Measurements from ENCODE around the gene TAF13.

The TAF13 gene, protein sequence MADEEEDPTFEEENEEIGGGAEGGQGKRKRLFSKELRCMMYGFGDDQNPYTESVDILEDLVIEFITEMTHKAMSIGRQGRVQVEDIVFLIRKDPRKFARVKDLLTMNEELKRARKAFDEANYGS

DNA sequence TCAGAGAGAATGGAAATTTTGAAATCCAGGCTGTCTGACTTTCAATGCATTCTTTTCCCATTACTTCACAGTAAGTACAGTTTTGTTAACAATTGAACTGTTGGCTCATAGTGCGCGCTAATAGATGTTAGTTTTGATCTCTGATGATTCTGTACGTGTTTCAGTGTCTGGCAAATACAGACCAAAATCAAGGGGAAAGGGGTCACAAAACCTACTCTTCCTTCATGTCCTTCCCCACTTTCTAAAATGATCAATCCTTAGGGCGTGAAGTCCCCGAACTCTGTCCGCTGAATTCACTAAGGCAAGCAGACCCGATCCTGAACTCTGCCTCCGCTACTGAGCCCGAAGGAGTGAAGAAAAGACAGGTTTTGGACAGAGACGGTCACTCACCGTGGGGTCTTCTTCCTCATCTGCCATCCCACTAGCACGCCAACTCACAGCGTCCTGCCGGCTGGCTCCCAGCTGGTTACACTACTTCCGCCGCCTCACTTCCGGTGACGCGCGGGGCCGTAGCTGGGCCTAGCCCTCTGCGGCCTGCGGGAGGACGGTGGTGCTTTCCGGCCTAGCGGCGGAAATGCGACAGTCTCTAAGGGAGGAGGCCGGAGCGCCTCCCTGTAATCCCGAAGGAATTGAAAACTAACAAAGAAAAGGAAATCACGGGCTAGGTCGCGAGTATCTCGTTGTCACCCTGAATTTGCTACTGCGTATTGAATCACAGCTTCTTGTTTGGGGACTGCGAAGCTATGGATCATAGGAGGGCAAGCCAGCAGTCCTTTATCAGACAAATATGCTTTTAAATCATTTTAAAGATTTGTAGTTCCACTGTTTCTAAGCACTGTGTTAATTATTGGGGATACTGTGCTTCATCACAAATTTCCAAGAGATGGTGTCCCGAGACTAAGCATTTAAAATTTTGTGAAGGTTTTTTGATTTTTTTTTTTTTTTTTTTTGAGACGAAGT is at the start of gene TAF13:
TAF13 (minus strand) TSS at position 473 of the 960 bp plus-strand sequence; CDS start at position 417, 56 bp downstream.
- no peaks in the 10 kb centered on the region for H3K27me3 ChIP-seq (ENCODE audit: control insufficient read depth, insufficient read depth, low read length)
- peaks cover 5% of the 10 kb centered on the region for H3K79me2 ChIP-seq
- TF ChIP-seq, protein P1, sequence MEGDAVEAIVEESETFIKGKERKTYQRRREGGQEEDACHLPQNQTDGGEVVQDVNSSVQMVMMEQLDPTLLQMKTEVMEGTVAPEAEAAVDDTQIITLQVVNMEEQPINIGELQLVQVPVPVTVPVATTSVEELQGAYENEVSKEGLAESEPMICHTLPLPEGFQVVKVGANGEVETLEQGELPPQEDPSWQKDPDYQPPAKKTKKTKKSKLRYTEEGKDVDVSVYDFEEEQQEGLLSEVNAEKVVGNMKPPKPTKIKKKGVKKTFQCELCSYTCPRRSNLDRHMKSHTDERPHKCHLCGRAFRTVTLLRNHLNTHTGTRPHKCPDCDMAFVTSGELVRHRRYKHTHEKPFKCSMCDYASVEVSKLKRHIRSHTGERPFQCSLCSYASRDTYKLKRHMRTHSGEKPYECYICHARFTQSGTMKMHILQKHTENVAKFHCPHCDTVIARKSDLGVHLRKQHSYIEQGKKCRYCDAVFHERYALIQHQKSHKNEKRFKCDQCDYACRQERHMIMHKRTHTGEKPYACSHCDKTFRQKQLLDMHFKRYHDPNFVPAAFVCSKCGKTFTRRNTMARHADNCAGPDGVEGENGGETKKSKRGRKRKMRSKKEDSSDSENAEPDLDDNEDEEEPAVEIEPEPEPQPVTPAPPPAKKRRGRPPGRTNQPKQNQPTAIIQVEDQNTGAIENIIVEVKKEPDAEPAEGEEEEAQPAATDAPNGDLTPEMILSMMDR (IDR thresholded peaks at IDR 0.05), result no peak
- peak within 1 kb of the TSS; percentile 95 for H3K27ac ChIP-seq
- H3K9ac ChIP-seq, result peak within 1 kb of the TSS; percentile 78
- peak within 1 kb of the TSS; percentile 73 for H3K4me2 ChIP-seq (ENCODE audit: low read length)
- peak within 1 kb of the TSS; percentile 79 for H3K4me3 ChIP-seq (ENCODE audit: low read depth, low read length)
- no peaks in the 10 kb centered on the region for H3K4me1 ChIP-seq
- peak within 1 kb of the TSS; percentile 94 for H2AFZ ChIP-seq
- no peaks in the 10 kb centered on the region for H3K36me3 ChIP-seq (ENCODE audit: control insufficient read depth, insufficient read depth, low read length)
- no peaks in the 10 kb centered on the region for H3K9me3 ChIP-seq (ENCODE audit: control insufficient read depth, low read length)

DNA sequence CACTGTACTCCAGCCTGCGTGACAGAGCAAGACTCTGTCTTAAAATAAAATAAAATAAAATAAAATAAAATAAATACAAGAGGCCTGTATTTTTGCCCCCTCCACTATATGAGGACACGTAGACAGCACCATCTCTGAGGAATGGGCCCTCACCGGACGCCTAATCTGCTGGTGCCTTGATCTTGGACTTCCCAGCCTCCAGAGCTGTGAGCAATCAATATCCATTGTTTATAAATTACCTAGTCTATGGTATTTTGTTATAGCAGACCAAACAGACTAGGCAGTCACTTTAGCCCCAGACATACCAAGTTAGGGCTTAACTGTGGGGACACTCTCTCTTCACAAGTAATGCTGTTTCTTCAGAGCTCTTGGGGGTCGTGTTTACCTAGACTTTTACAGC is 44.6 kb upstream of the TAF13 start:
- Histone ChIP-seq H3K9ac (no peak overlapping the region), H3K27me3 (ENCODE audit: control insufficient read depth, insufficient read depth, low read length) (no peaks in the 10 kb centered on the region), H3K79me2 (peaks cover 6% of the 10 kb centered on the region), H3K4me2 (ENCODE audit: low read length) (no peak overlapping the region), H3K9me3 (ENCODE audit: control insufficient read depth, low read length) (no peaks in the 10 kb centered on the region), H3K27ac (no peak overlapping the region), H3K4me3 (ENCODE audit: low read depth, low read length) (no peak overlapping the region), H3K4me1 (peaks cover 5% of the 10 kb centered on the region), H3K36me3 (ENCODE audit: control insufficient read depth, insufficient read depth, low read length) (no peaks in the 10 kb centered on the region), H2AFZ (no peak overlapping the region)
- TF ChIP-seq, protein P1 (IDR thresholded peaks at IDR 0.05), result no peak

DNA sequence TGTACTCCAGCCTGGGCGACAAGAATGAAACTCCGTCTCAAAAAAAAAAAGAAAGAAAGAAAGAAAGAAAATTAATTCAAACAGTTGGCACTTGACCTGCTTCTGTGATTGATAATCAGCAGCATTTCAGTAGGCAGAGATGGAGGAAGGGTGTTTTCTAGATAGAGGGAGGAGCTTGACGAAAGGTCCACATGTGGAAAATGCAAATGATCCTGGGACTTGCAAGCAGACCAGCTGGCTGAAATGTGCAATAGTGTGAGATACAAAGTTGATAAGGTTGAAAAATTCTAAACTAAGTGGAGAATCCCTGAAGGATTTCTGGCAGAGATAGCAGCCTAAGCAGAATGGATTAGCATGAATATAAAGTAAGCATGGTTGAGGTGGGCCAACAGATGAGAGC is 42.3 kb upstream of the TAF13 start:
- Histone ChIP-seq H3K9me3 (ENCODE audit: control insufficient read depth, low read length) (no peaks in the 10 kb centered on the region), H3K27me3 (ENCODE audit: control insufficient read depth, insufficient read depth, low read length) (no peaks in the 10 kb centered on the region), H3K79me2 (peaks cover 3% of the 10 kb centered on the region), H3K4me2 (ENCODE audit: low read length) (no peak overlapping the region), H2AFZ (no peak overlapping the region), H3K4me1 (peaks cover 5% of the 10 kb centered on the region), H3K9ac (no peak overlapping the region), H3K36me3 (ENCODE audit: control insufficient read depth, insufficient read depth, low read length) (no peaks in the 10 kb centered on the region), H3K27ac (no peak overlapping the region), H3K4me3 (ENCODE audit: low read depth, low read length) (no peak overlapping the region)
- TF ChIP-seq, protein P1 (IDR thresholded peaks at IDR 0.05), result no peak

DNA sequence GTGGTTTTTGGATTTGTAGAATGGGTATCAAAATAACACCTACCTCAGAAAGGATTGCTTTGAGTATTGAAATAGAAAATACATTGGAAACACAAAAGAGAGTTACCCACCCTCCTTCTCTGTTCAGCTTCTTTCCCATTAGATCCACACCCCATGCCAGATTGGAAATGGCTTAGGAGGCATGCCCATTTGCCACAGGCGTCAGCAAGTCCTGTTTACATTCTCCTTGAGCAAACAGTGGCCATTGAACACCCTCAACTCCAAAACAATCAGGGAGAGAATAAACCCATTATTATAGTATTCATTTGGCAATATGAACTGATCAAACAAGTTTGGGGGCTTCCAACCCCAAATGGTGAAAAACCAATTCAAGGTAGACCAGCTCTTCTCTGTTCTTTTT is 40.5 kb upstream of the TAF13 start:
- Histone ChIP-seq H3K27ac (no peak overlapping the region), H3K27me3 (ENCODE audit: control insufficient read depth, insufficient read depth, low read length) (no peaks in the 10 kb centered on the region), H3K79me2 (no peaks in the 10 kb centered on the region), H3K9me3 (ENCODE audit: control insufficient read depth, low read length) (no peaks in the 10 kb centered on the region), H3K4me2 (ENCODE audit: low read length) (no peak overlapping the region), H2AFZ (no peak overlapping the region), H3K4me3 (ENCODE audit: low read depth, low read length) (no peak overlapping the region), H3K4me1 (peaks cover 8% of the 10 kb centered on the region), H3K9ac (no peak overlapping the region), H3K36me3 (ENCODE audit: control insufficient read depth, insufficient read depth, low read length) (no peaks in the 10 kb centered on the region)
- TF ChIP-seq, protein P1 (IDR thresholded peaks at IDR 0.05), result no peak

Measured in parathyroid adenoma (tissue), 2 donors.